Measurements from ENCODE around the gene AQP12B. TPM values are rescaled to one million over a fixed set of nuclear protein-coding genes. Genes with fewer than 3 reads are reported as not detected.

Gene AQP12B
- polyA plus RNA-seq, 1 of the 3 experiments (the other 2 are of a cell fraction) = not detected

- Histone ChIP-seq H3F3A (replicated peaks; ENCODE audit: insufficient read depth) (no peaks in the 10 kb centered on the region), H3K4me3 (ENCODE audit: low read depth in 2 of 2, low read length in 1 of 2) (no peak overlapping the region), H3K9ac (no peak overlapping the region), H3K27me3 (ENCODE audit: insufficient read depth) (no peaks in the 10 kb centered on the region; the same call in 1 of the 2 replicates), H3K9me2 (no peaks in the 10 kb centered on the region), H3K4me1 (ENCODE audit: control insufficient read depth in 1 of 2, insufficient read depth in 2 of 2, low read depth in 1 of 2, low read length in 1 of 2) (no peaks in the 10 kb centered on the region; a peak in 1 of 4 replicates), H3K79me2 (ENCODE audit: insufficient read depth) (no peaks in the 10 kb centered on the region), H3K36me3 (replicated peaks in 1 of 2; ENCODE audit: control insufficient read depth in 1 of 2, insufficient read depth in 2 of 2, low read length in 1 of 2) (no peaks in the 10 kb centered on the region), H4K20me1 (ENCODE audit: insufficient read depth) (no peaks in the 10 kb centered on the region), H3K27ac (ENCODE audit: low read depth in 2 of 2, low read length in 1 of 2) (no peak overlapping the region), H2AFZ (ENCODE audit: low read depth) (no peak overlapping the region), H3K9me3 (no peaks in the 10 kb centered on the region), H3K4me2 (no peak overlapping the region)
- DNase-seq = no peak
- POLR2A ChIA-PET = no interaction called here
- WGBS (ENCODE audit: low lambda C conversion rate) = 30% methylated on average over 6 of the region's 6 CpGs
- TF ChIP-seq USF2 (IDR thresholded peaks at IDR 0.05; ENCODE audit: borderline replicate concordance, low read depth, low read length) (no peak), SIN3A (IDR thresholded peaks at IDR 0.05; ENCODE audit: borderline replicate concordance, low read depth, low read length) (no peak), NFIC (IDR thresholded peaks at IDR 0.05; ENCODE audit: borderline replicate concordance) (no peak), FOSL2 (IDR thresholded peaks at IDR 0.05; ENCODE audit: borderline replicate concordance, low read depth) (no peak), YY1 (IDR thresholded peaks at IDR 0.05; ENCODE audit: low read depth) (no peak), TEAD4 (IDR thresholded peaks at IDR 0.05; ENCODE audit: borderline replicate concordance, insufficient read depth) (no peak), NRF1 (IDR thresholded peaks at IDR 0.05; ENCODE audit: low read depth, low read length) (no peak), IRF3 (IDR thresholded peaks at IDR 0.05; ENCODE audit: low read depth, low read length) (no peak), PBX3 (IDR thresholded peaks at IDR 0.05) (no peak), FOXJ3 (CRISPR knock-in tag; IDR thresholded peaks at IDR 0.05) (no peak), REST (IDR thresholded peaks at IDR 0.05; ENCODE audit: low read depth, low read length) (no peak), SMC3 (IDR thresholded peaks at IDR 0.05; ENCODE audit: low read depth, low read length) (no peak)
- CTCF ChIA-PET = interaction anchor here (2.0 kb wide), 1 partner anchor 192 kb away, joined by 6 read pairs; no protein-coding TSS in a partner anchor
Observed at GRCh38 chr2:240648155-240648649, 34.5 kb downstream of the AQP12B start.

Data from SK-N-SH (cell line).